Raji (cell line): ENCODE measurements around the gene SERPINB8.

Experiments
- POLR2A ChIP-seq: IDR thresholded peaks from 2 replicates; pipeline ENCODE4 v1.6.1; 2011; ENCODE audit warnings: low read depth, low read length, control low read depth; ENCODE audit not compliant: insufficient read depth

Gene SERPINB8

GRCh38 chr18:63961435-63961980 is 8.4 kb upstream of the SERPINB8 start:
- no peak for TF ChIP-seq POLR2A

- no peak for TF ChIP-seq POLR2A
These were observed 7.7 kb upstream of the SERPINB8 start for GRCh38 chr18:63962137-63962536.

- TF ChIP-seq POLR2A = no peak
These were observed 6.1 kb upstream of the SERPINB8 start for GRCh38 chr18:63963615-63964256.

- TF ChIP-seq POLR2A = no peak
These were observed 5.0 kb upstream of the SERPINB8 start for GRCh38 chr18:63964908-63965307.

GRCh38 chr18:63965716-63966330 is 4.1 kb upstream of the SERPINB8 start:
- TF ChIP-seq POLR2A = no peak

GRCh38 chr18:63970809-63971205 is 926 bp downstream of the SERPINB8 start:
- TF ChIP-seq POLR2A = no peak

GRCh38 chr18:63971320-63972001 is 1.6 kb downstream of the SERPINB8 start:
- no peak for TF ChIP-seq POLR2A

- no peak for TF ChIP-seq POLR2A
These were observed 2.1 kb downstream of the SERPINB8 start for GRCh38 chr18:63972002-63972376.

GRCh38 chr18:63974991-63975390 is 5.1 kb downstream of the SERPINB8 start:
- TF ChIP-seq POLR2A = no peak

- no peak for TF ChIP-seq POLR2A
These were observed 5.7 kb downstream of the SERPINB8 start for GRCh38 chr18:63975628-63976027.

GRCh38 chr18:63977040-63977439 is 7.2 kb downstream of the SERPINB8 start:
- TF ChIP-seq POLR2A = no peak

- no peak for TF ChIP-seq POLR2A
These were observed 9.6 kb downstream of the SERPINB8 start for GRCh38 chr18:63979409-63979920.

- TF ChIP-seq POLR2A = no peak
These were observed 10.1 kb downstream of the SERPINB8 start for GRCh38 chr18:63980027-63980426.

GRCh38 chr18:63980896-63981460 is 11.1 kb downstream of the SERPINB8 start:
- no peak for TF ChIP-seq POLR2A

GRCh38 chr18:63981719-63982118 is 11.8 kb downstream of the SERPINB8 start:
- no peak for TF ChIP-seq POLR2A

- no peak for TF ChIP-seq POLR2A
These were observed 12.5 kb downstream of the SERPINB8 start for GRCh38 chr18:63982361-63982760.

GRCh38 chr18:63986885-63987284 is 17.0 kb downstream of the SERPINB8 start:
- no peak for TF ChIP-seq POLR2A
